Measurements from ENCODE around the gene OGFOD1.

GRCh38 chr16:56405977-56406672, 45.2 kb upstream of the OGFOD1 start:
- TF ChIP-seq CTCF (conservative IDR thresholded peaks at IDR 0.05; ENCODE audit: low read depth in 2 of 2) (no peak), EZH2 (IDR thresholded peaks at IDR 0.05; ENCODE audit: low read depth, unreplicated experiment) (no peak), REST (IDR thresholded peaks at IDR 0.05; ENCODE audit: unreplicated experiment) (no peak), POLR2AphosphoS5 (IDR thresholded peaks at IDR 0.05; ENCODE audit: low read depth) (no peak), EZH2phosphoT487 (IDR thresholded peaks at IDR 0.05; ENCODE audit: unreplicated experiment) (no peak), STAT1 (IDR thresholded peaks at IDR 0.05; ENCODE audit: unreplicated experiment) (no peak), NANOG (IDR thresholded peaks at IDR 0.05; ENCODE audit: borderline replicate concordance) (no peak), ZNF114 (CRISPR knock-in tag; IDR thresholded peaks at IDR 0.05) (no peak)
